ENCODE results near the gene TBXAS1. TPM values are rescaled to one million over a fixed set of nuclear protein-coding genes. Genes with fewer than 3 reads are reported as not detected.

The TBXAS1 gene
- total RNA-seq, 1 donor from 2014 or later: 0.26 TPM

- H3K4me3 ChIP-seq (ENCODE audit: low read depth, low read length): no peak overlapping the region
- H3K27me3 ChIP-seq (ENCODE audit: control insufficient read depth, insufficient read depth, low read length): no peaks in the 10 kb centered on the region
- H3K36me3 ChIP-seq (ENCODE audit: control insufficient read depth, insufficient read depth, low read length): no peaks in the 10 kb centered on the region
- FAIRE-seq: no peak
- peak; percentile 12 for DNase-seq (ENCODE audit: low read depth)
- TF ChIP-seq CTCF (IDR thresholded peaks at IDR 0.05; ENCODE audit: insufficient read depth, low read length, severe bottlenecking): peak; percentile 63
Measured at GRCh38 chr7:140005754-140006503, 176.9 kb downstream of the TBXAS1 start.

DNA sequence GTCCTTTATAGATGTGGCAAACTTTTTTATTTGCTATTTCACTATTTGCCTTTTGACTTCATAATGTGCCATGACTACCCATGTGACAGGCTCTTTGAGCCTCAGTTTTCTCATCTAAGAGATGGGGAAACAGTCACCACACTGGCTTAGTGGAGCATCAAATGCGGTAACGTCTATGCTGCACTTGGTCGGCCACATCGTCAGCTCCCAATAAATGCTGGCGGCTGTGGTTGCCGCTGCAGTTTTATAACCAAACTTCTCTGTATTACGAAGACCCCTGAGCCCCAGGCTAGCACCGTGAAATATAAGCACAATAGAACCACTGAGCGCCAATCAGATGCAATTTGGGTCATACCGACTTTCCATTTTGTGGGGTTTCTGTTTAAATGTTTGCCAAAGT, 177.5 kb downstream of the TBXAS1 start:
- no peak overlapping the region for H3K4me3 ChIP-seq (ENCODE audit: low read depth, low read length)
- DNase-seq (ENCODE audit: low read depth): no peak
- H3K27me3 ChIP-seq (ENCODE audit: control insufficient read depth, insufficient read depth, low read length): no peaks in the 10 kb centered on the region
- TF ChIP-seq CTCF (IDR thresholded peaks at IDR 0.05; ENCODE audit: insufficient read depth, low read length, severe bottlenecking): no peak
- H3K36me3 ChIP-seq (ENCODE audit: control insufficient read depth, insufficient read depth, low read length): no peaks in the 10 kb centered on the region
- no peak for FAIRE-seq

DNA sequence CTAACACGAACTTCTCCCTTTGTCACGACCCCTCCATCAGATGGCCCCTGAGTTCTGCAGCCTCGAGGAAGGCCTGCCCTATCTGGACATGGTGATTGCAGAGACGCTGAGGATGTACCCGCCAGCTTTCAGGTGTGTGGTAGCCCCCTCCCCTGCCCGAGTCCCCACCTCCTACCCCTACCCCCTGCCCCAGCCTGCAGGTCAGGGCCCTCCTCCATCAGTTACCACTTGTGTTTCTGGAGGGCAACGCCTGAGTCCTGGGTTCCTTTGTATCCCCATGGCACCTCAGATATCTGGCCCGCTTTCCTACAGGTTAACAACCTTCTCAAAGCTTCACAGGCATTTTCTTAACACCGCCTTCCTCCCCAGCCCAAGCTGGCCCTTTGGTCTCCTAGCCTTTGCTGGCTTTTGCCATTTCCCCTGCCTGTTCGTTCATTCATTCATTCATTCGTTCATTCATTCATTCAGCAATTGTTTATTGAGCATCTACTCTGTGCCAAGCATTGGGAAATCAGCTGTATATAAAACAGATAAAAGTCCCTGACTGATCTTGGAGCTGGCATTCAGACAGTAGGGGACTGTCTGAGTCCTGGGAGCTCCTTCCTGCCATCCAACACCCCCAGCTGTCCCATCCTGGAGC, 178.1 kb downstream of the TBXAS1 start:
- DNase-seq (ENCODE audit: low read depth) (no peak), FAIRE-seq (no peak)
- Histone ChIP-seq H3K36me3 (ENCODE audit: control insufficient read depth, insufficient read depth, low read length) (no peaks in the 10 kb centered on the region), H3K27me3 (ENCODE audit: control insufficient read depth, insufficient read depth, low read length) (no peaks in the 10 kb centered on the region), H3K4me3 (ENCODE audit: low read depth, low read length) (no peak overlapping the region)
- TF ChIP-seq CTCF (IDR thresholded peaks at IDR 0.05; ENCODE audit: insufficient read depth, low read length, severe bottlenecking): no peak

DNA sequence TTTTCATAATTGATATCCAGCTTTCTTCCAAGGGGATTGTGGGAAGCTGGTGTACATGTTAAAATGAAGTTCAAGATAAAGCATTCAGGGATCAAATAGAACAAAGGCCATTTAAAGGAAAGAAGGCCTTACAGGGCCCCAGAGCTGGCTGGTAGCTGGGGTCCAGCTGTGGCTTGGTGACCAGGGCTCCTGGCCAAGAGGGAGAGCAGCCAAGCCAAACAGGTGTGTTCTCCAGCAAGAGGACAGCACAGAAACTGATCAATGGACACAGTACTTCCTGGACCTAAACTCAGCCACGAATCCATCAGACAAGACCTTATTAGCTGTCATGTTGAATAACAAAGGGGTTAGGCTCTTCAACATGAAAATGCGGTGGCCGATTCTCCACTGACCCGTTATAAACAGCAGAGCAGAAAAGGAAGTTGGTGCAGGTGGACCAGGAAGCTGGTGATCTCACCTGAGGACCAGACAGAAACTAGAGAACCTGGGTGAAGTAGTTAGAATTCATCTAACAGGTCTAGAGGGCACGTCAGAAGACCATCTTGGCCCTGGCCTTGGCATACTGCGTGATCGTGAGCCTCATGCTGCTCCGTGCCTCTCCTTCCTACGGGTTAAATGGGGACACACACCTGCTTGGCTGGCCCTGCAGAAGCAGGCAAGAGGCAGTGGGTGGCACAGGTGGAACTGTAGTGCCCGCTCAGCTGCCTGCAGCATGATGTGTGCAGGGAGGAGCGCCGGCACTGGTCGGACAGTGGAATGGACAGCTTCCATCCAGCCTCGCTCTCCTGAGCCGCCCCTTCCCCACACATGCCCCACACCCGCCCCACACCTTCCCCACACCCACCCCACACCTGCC, 179.9 kb downstream of the TBXAS1 start:
- Histone ChIP-seq H3K27me3 (ENCODE audit: control insufficient read depth, insufficient read depth, low read length) (peaks cover 3% of the 10 kb centered on the region), H3K4me3 (ENCODE audit: low read depth, low read length) (no peak overlapping the region), H3K36me3 (ENCODE audit: control insufficient read depth, insufficient read depth, low read length) (no peaks in the 10 kb centered on the region)
- DNase-seq (ENCODE audit: low read depth): no peak
- TF ChIP-seq CTCF (IDR thresholded peaks at IDR 0.05; ENCODE audit: insufficient read depth, low read length, severe bottlenecking): no peak
- FAIRE-seq: no peak

DNA sequence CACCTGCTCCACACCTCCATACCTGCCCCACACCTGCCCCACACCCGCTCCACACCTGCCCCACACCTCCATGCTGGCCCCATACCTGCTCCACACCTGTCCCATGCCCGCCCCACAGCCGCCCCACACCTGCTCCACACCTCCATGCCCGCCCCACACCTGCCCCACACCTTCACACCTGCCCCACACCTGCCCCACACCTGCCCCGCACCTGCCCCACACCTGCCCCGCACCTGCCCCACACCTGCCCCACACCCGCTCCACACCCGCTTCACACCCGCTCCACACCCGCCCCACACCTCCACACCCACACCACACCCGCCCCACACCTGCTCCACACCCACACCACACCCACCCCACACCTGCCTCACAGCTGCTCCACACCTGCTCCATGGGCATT, 180.7 kb downstream of the TBXAS1 start:
- FAIRE-seq: no peak
- Histone ChIP-seq H3K36me3 (ENCODE audit: control insufficient read depth, insufficient read depth, low read length) (no peaks in the 10 kb centered on the region), H3K4me3 (ENCODE audit: low read depth, low read length) (no peak overlapping the region), H3K27me3 (ENCODE audit: control insufficient read depth, insufficient read depth, low read length) (peaks cover 3% of the 10 kb centered on the region)
- DNase-seq (ENCODE audit: low read depth): no peak
- no peak for TF ChIP-seq CTCF (IDR thresholded peaks at IDR 0.05; ENCODE audit: insufficient read depth, low read length, severe bottlenecking)

Measured in bronchial epithelial cell (primary cell).